Omental fat pad (tissue), 4 donors: ENCODE results near the gene ZG16. TPM values are rescaled to one million over a fixed set of nuclear protein-coding genes. Genes with fewer than 3 reads are reported as not detected.

ENCODE experiments used
- ATAC-seq: fragments of 150-250 bp; one replicate; pipeline ENCODE4 v1.9.1; 2016; ENCODE audit warnings: mild to moderate bottlenecking, moderate library complexity; ENCODE audit not compliant: low FRiP score
- DNase-seq: peaks from one replicate; pipeline ENCODE4 v3.0.0-alpha.2; 2019; ENCODE audit warnings: low spot score
- total RNA-seq, 4 donors: library from RNA; depleted of rRNA; stranded (reverse); fragments of >200 nt; gene quantifications; one replicate each; pipeline ENCODE4 v1.1.0, GENCODE V29; 2016
- TF ChIP-seq, protein P1 (sequence below), 3 donors: fragments of 450-650 bp; IDR thresholded peaks; one replicate each; pipeline ENCODE4 v1.5.1; 2016 to 2017; ENCODE audit warnings: antibody characterized with exemption in 3 of 3, mild to moderate bottlenecking in 3 of 3, moderate library complexity in 2 of 3

ZG16 gene
- total RNA-seq, 4 donors from 2014 or later: not detected

- TF ChIP-seq, protein P1, sequence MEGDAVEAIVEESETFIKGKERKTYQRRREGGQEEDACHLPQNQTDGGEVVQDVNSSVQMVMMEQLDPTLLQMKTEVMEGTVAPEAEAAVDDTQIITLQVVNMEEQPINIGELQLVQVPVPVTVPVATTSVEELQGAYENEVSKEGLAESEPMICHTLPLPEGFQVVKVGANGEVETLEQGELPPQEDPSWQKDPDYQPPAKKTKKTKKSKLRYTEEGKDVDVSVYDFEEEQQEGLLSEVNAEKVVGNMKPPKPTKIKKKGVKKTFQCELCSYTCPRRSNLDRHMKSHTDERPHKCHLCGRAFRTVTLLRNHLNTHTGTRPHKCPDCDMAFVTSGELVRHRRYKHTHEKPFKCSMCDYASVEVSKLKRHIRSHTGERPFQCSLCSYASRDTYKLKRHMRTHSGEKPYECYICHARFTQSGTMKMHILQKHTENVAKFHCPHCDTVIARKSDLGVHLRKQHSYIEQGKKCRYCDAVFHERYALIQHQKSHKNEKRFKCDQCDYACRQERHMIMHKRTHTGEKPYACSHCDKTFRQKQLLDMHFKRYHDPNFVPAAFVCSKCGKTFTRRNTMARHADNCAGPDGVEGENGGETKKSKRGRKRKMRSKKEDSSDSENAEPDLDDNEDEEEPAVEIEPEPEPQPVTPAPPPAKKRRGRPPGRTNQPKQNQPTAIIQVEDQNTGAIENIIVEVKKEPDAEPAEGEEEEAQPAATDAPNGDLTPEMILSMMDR (IDR thresholded peaks at IDR 0.05): no peak
- no peak for DNase-seq
- ATAC-seq: no peak
Observed at GRCh38 chr16:29811896-29812665, 34.0 kb downstream of the ZG16 start, which contains the start of gene PRRT2. TSS of gene PRRT2 (plus strand) at chr16:29812193. CDS start at chr16:29813055, 862 bp downstream.

GRCh38 chr16:29812754-29813643 lies 34.9 kb downstream of the ZG16 start:
- DNase-seq (no peak), ATAC-seq (no peak)
- TF ChIP-seq, protein P1 (IDR thresholded peaks at IDR 0.05): no peak

DNA sequence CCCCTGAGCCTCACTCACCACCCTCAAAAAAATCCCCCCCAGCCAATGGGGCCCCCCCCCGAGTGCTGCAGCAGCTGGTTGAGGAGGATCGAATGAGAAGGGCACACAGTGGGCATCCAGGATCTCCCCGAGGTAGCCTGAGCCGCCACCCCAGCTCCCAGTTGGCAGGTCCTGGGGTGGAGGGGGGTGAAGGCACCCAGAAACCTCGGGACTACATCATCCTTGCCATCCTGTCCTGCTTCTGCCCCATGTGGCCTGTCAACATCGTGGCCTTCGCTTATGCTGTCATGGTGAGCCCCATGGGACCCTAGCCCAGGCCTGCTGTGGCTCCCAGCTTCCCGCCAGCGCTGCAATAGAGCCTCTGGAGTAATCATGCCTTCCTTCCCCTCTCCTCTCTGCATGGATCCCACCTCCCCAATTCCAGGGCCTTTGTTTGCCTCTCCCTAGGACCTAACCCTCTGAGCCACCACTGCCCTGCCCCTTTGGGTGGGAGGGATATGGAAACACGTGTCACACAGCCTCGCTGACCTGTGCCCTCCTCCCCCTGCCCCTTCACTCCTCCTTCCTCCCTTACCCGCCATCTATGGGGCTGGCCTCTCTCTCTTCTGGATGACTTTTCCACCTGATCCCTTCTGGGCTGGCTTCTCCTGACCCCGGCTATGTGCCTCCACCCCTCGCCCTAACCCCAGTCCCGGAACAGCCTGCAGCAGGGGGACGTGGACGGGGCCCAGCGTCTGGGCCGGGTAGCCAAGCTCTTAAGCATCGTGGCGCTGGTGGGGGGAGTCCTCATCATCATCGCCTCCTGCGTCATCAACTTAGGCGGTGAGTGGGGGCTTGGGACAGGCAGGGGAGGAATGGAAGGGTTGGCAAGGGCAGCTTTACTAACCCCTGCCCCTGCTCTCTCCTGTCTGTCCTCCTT lies 35.8 kb downstream of the ZG16 start:
- TF ChIP-seq, protein P1 (IDR thresholded peaks at IDR 0.05): no peak
- DNase-seq (no peak), ATAC-seq (no peak)

- DNase-seq (no peak), ATAC-seq (no peak)
- TF ChIP-seq, protein P1 (IDR thresholded peaks at IDR 0.05): no peak
Observed at GRCh38 chr16:29814592-29814991, 36.5 kb downstream of the ZG16 start.

GRCh38 chr16:29815032-29815721 lies 37.1 kb downstream of the ZG16 start:
- ATAC-seq (no peak), DNase-seq (no peak)
- TF ChIP-seq, protein P1 (IDR thresholded peaks at IDR 0.05): no peak
